GM12874 (cell line): Measurements from ENCODE around the gene SORBS2.

Experiments used
- TF ChIP-seq, protein P1 (sequence below): IDR thresholded peaks from 2 replicates; pipeline ENCODE4 v1.5.1; 2011; ENCODE audit warnings: low read depth, mild to moderate bottlenecking, control low read depth, low read length, moderate library complexity; ENCODE audit not compliant: insufficient read depth

SORBS2 gene

GRCh38 chr4:185734930-185735329 is 77.1 kb downstream of the SORBS2 start:
- TF ChIP-seq, protein P1, sequence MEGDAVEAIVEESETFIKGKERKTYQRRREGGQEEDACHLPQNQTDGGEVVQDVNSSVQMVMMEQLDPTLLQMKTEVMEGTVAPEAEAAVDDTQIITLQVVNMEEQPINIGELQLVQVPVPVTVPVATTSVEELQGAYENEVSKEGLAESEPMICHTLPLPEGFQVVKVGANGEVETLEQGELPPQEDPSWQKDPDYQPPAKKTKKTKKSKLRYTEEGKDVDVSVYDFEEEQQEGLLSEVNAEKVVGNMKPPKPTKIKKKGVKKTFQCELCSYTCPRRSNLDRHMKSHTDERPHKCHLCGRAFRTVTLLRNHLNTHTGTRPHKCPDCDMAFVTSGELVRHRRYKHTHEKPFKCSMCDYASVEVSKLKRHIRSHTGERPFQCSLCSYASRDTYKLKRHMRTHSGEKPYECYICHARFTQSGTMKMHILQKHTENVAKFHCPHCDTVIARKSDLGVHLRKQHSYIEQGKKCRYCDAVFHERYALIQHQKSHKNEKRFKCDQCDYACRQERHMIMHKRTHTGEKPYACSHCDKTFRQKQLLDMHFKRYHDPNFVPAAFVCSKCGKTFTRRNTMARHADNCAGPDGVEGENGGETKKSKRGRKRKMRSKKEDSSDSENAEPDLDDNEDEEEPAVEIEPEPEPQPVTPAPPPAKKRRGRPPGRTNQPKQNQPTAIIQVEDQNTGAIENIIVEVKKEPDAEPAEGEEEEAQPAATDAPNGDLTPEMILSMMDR = no peak

GRCh38 chr4:185734214-185734613 is 77.8 kb downstream of the SORBS2 start:
- TF ChIP-seq, protein P1 = no peak

- TF ChIP-seq, protein P1 = no peak
Measured at GRCh38 chr4:185730849-185731608, 81.0 kb downstream of the SORBS2 start.

DNA sequence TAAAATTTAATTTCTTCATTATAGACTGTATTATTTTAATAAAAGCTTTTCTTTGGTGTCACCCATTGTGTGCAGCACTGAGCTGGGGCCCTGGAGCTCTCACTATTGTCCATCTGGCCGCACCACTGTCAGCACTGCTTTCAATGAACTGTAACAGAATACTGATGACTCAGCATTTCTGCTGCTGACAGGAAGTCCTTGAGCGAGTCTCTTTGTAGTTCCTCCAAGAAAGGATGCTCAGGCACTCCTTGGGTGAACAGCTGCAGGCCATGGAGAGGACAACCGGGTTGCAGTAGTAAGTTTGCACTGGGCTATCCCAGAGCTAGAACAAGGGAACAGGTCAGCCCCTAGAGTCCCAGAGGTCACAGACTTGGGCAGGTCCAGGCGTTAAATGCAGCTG is 81.6 kb downstream of the SORBS2 start:
- TF ChIP-seq, protein P1 = no peak

DNA sequence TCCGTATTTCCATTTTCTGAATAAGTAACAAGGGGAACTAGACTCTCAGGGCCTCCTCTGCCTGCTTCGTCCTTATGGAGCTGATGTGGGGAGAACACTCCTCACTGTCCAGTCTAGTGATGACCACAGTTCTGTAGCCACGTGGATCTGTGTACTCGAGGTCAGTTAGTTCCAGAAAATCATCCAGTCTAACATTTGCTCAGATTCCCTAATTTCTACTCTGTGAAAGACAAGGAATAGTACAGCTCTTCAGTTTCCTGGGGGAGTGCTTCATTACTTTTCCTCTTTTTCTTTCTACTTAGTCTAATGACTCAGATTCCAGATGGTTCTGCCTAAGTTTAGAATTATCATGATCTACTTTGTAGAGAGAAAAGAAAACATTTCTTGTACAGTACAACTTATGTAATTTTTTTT is 82.6 kb downstream of the SORBS2 start:
- TF ChIP-seq, protein P1 = no peak

DNA sequence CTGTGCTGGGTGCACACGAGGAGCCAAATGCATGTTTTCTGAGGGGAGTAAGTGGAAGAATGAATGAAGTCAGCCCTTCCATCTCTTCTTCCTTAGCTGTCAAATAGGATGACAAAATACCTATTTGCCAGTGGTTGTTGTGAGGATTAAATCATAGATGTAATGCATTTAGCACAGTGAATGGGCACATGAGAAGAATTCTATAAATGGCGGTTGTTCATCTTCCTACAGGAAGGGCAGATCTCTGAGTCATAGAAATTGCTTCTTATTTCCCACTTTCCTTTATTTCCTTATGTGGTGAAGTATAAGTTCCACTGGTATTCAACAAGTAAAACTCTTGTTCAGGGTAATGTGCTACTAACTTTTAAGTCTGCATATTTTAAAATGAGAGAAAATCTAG is 83.1 kb downstream of the SORBS2 start:
- TF ChIP-seq, protein P1 = no peak

GRCh38 chr4:185726931-185727330 is 85.1 kb downstream of the SORBS2 start:
- TF ChIP-seq, protein P1 = no peak
